ENCODE results near the gene PRDM16.

The PRDM16 gene

DNA sequence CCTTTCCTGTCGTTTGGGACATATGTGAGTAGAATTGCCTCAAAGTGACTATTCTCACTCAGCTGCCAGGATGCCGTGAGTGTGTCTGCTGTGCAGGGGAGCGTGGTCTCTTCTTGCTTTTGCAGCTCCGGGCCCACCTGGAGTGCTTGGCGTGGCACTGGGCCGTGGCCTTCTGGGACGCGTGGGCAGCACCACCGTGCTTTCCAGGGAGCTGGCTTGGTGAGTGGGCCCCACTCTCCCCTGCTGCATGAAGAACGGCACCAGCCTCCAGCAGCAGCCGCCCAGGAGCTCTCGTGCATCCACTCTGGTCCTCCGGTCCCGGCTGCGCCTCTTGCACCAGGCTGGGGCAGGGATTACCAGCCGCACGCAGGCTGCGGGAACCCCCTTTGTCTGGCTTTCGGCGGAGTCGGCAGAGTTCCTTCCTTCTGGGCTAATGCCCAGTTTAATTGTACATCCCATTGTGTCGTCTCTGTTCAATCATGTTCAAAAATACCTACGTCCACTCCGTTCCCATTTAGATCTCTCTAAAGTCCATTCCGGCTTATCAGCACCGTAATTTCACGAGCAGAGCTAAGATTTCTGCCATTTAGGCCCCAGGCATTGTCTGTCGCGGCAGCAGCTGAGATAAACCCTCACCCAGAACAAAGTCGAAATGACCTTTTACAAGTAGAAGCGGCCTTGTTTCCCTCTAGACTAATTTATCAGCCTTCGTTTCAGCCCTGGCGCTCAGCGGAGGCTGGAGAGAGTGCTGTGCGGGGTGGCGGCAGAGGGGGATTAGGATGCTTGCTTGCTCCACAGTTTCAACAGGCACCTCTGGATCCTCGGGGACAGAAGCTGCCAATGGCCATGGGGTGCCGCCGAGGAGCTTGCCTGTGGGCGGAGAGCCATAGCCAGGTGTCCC lies 129.6 kb downstream of the PRDM16 start:
- DNase-seq (ENCODE audit: low spot score): no peak
- ChIA-PET CTCF (interaction anchor here (0.6 kb wide), 1 partner anchor 173 kb away, joined by 4 read pairs; no protein-coding TSS in a partner anchor), POLR2A (ENCODE audit: low non-redundant PET) (no interaction called here)
- H3K27ac ChIP-seq: no peak overlapping the region
- TF ChIP-seq, protein P1, sequence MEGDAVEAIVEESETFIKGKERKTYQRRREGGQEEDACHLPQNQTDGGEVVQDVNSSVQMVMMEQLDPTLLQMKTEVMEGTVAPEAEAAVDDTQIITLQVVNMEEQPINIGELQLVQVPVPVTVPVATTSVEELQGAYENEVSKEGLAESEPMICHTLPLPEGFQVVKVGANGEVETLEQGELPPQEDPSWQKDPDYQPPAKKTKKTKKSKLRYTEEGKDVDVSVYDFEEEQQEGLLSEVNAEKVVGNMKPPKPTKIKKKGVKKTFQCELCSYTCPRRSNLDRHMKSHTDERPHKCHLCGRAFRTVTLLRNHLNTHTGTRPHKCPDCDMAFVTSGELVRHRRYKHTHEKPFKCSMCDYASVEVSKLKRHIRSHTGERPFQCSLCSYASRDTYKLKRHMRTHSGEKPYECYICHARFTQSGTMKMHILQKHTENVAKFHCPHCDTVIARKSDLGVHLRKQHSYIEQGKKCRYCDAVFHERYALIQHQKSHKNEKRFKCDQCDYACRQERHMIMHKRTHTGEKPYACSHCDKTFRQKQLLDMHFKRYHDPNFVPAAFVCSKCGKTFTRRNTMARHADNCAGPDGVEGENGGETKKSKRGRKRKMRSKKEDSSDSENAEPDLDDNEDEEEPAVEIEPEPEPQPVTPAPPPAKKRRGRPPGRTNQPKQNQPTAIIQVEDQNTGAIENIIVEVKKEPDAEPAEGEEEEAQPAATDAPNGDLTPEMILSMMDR (conservative IDR thresholded peaks at IDR 0.05; ENCODE audit: low read depth): no peak

DNA sequence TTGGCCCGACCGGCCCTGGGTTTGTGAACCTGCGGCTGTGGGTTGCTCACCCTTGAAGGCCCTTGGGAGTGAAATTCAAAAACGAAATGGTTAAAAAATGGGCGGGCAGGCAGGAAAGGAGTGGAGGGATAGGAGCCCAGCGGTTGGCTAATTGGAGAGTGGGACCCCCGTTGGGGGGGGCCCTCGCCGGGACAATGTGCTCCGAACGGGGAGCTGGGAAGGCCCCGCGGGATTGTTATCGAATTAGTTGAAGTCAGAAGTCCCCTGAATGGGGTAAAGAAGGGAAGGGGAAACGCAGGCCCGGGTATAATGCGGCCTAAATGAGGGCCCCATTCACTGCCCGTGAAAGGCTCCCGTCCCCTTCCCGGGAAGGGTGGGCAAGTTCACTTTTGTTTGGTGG lies 135.7 kb downstream of the PRDM16 start:
- DNase-seq (ENCODE audit: low spot score): no peak
- CTCF ChIA-PET: no interaction called here
- TF ChIP-seq, protein P1 (conservative IDR thresholded peaks at IDR 0.05; ENCODE audit: low read depth): no peak

DNA sequence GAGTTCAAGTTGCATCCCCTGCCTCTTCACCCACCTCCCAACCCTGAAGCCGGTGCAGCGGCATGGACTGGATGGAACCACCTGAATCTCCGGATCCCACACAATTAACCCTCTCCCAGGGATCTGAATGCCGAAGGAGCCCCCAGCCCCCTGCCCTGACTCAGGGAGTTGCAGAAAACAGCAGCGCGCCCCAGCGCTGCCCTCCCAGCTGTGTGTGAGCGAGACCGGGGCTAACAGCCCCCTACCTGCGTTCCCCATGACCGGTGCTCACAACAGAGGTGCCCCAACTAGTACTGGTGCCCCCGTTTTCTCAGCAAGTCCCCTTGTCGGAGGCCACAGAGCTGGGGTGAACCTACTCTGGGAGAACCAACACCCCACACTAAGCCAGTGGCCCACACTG lies 136.8 kb downstream of the PRDM16 start:
- no peak overlapping the region for H3K27ac ChIP-seq
- TF ChIP-seq, protein P1 (conservative IDR thresholded peaks at IDR 0.05; ENCODE audit: low read depth): no peak
- POLR2A ChIA-PET (ENCODE audit: low non-redundant PET): no interaction called here
- CTCF ChIA-PET: interaction anchor here (0.5 kb wide), 1 partner anchor 158 kb away, joined by 3 read pairs; no protein-coding TSS in a partner anchor
- no peak for DNase-seq (ENCODE audit: low spot score)

More for the DNA sequence above, 135.7 kb downstream of the PRDM16 start:
- H3K27ac ChIP-seq: no peak overlapping the region
- POLR2A ChIA-PET (ENCODE audit: low non-redundant PET): no interaction called here

DNA sequence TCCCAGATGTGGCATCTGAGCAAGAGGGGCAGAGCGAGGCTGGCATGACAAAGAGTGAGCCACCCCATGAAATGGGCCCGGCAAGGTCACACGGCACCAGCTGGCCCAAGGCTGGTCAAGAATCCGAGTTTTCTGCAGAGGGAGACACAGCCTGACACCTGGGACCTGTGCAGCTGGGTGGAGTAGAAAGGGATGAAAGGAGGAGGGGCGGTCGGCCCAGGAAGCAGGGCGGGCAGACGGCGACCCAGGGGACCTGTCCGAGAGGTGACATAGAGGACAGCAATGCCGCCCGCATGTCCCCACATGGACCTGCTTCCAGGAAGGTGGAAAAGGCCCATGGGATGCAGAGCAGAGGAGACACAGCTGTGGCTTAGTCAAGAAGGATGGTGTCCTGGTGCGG lies 137.7 kb downstream of the PRDM16 start:
- TF ChIP-seq, protein P1 (conservative IDR thresholded peaks at IDR 0.05; ENCODE audit: low read depth): no peak
- DNase-seq (ENCODE audit: low spot score): no peak
- ChIA-PET CTCF (no interaction called here), POLR2A (ENCODE audit: low non-redundant PET) (no interaction called here)
- H3K27ac ChIP-seq: no peak overlapping the region

DNA sequence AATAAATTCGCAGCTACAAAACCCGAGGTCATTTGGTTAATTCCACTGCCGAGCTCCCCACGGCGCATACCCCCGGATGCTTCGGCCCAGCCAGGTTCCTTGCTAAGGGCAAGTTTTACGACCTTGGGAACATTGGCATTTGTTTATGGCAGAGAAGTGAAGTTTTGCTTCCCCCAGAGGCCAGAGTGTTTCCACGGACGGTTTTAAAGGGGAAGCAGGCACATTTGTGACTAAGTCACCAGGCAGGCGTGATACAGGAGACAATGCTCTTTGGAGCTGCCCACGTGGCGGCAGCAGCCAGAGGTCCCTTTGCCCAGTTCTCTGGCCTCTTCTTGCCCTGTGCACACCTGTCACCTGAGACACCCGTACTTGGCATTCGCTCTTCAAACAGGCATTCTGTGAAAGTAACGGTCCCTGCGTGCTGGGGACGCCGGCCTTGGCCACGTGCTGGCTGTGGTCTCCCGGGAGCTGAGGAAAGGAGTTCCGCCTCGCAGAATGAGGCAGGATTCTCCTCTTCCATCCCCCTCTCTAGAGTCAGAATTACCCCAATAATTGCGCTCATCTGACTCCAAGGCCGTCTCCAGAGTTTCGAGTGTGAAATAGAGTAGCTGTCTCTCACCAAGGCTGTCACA lies 138.3 kb downstream of the PRDM16 start:
- DNase-seq (ENCODE audit: low spot score): no peak
- ChIA-PET POLR2A (ENCODE audit: low non-redundant PET) (no interaction called here), CTCF (no interaction called here)
- TF ChIP-seq, protein P1 (conservative IDR thresholded peaks at IDR 0.05; ENCODE audit: low read depth): no peak
- no peak overlapping the region for H3K27ac ChIP-seq

GRCh38 chr1:3208819-3209200 lies 139.8 kb downstream of the PRDM16 start:
- ChIA-PET POLR2A (ENCODE audit: low non-redundant PET) (no interaction called here), CTCF (no interaction called here)
- DNase-seq (ENCODE audit: low spot score): no peak
- TF ChIP-seq, protein P1 (conservative IDR thresholded peaks at IDR 0.05; ENCODE audit: low read depth): no peak
- H3K27ac ChIP-seq: no peak overlapping the region
